Mammary epithelial cell (primary cell): Measurements from ENCODE around the gene IFIT1B.

Source experiments
- CTCF ChIP-seq, 2 donors: IDR thresholded peaks in 1 of 2; conservative IDR thresholded peaks in 1 of 2; 2 replicates each; pipeline ENCODE4 v1.5.1; 2011 to 2012; ENCODE audit warnings: inconsistent platforms in 2 of 2, low read length in 2 of 2, mild to moderate bottlenecking in 2 of 2, control low read depth in 1 of 2, low read depth in 1 of 2; ENCODE audit not compliant: insufficient read depth in 1 of 2; ENCODE audit errors: extremely low read depth in 1 of 2
- EZH2 ChIP-seq: IDR thresholded peaks from 2 replicates; pipeline ENCODE4 v1.6.1; 2012; ENCODE audit warnings: low read length, inconsistent platforms, borderline replicate concordance

GRCh38 chr10:89329151-89329550 lies 48.7 kb upstream of the IFIT1B start:
- no peak for TF ChIP-seq CTCF (conservative IDR thresholded peaks at IDR 0.05 in 1 of 2, IDR thresholded peaks at IDR 0.05 in 1 of 2; ENCODE audit: extremely low read depth in 1 of 2, insufficient read depth in 1 of 2, low read depth in 1 of 2, low read length in 2 of 2)
- no peak for TF ChIP-seq EZH2
